Omental fat pad (tissue), 4 donors: ENCODE data around the gene F2RL3. TPM values are rescaled to one million over a fixed set of nuclear protein-coding genes. Genes with fewer than 3 reads are reported as not detected.

Experiments used
- ATAC-seq: fragments of 150-250 bp; one replicate; pipeline ENCODE4 v1.9.1; 2016; ENCODE audit warnings: mild to moderate bottlenecking, moderate library complexity; ENCODE audit not compliant: low FRiP score
- DNase-seq: peaks from one replicate; pipeline ENCODE4 v3.0.0-alpha.2; 2019; ENCODE audit warnings: low spot score
- total RNA-seq, 4 donors: library from RNA; depleted of rRNA; stranded (reverse); fragments of >200 nt; gene quantifications; one replicate each; pipeline ENCODE4 v1.1.0, GENCODE V29; 2016
- TF ChIP-seq, protein P1 (sequence below), 3 donors: fragments of 450-650 bp; IDR thresholded peaks; one replicate each; pipeline ENCODE4 v1.5.1; 2016 to 2017; ENCODE audit warnings: antibody characterized with exemption in 3 of 3, mild to moderate bottlenecking in 3 of 3, moderate library complexity in 2 of 3

The F2RL3 gene
- 10 to 100 TPM in 2 of 4 donors, 1 to 10 TPM in 2; 4.1 to 31.8 (median 9.2) TPM for total RNA-seq

DNA sequence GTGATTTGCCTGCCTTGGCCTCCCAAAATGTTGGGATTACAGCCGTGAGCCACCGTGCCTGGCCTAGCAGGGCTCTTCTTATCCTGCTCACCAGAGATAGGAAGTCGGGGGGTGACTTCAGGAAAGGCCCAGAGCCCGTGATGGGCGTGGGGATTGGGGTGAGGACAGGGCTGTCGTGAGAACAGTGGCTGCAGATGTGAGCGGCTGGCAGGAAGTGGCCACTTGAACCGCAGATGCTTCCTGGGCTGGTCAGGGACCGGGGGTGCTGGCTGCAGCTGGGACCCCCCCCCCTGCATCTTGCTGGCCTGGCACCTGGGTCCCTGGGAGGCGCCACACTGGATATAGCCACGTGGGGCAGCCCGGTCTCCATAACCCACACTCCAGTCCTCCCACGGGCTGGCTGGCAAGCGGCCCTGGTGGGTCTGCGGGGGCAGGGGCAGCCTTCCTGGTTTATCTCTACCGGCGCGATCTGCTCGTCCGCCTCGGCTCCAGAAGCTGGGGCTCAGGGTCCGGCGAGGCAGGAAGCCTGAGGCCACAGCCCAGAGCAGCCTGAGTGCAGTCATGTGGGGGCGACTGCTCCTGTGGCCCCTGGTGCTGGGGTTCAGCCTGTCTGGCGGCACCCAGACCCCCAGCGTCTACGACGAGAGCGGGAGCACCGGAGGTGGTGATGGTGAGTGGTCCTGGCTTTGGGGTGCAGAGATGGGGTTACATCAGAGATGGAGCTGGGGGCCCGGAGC lies at the start of gene F2RL3:
Gene F2RL3 (plus strand): TSS at position 371 of the 737 bp plus-strand sequence. CDS start 191 bp downstream, at position 562.
- DNase-seq = no peak

DNA sequence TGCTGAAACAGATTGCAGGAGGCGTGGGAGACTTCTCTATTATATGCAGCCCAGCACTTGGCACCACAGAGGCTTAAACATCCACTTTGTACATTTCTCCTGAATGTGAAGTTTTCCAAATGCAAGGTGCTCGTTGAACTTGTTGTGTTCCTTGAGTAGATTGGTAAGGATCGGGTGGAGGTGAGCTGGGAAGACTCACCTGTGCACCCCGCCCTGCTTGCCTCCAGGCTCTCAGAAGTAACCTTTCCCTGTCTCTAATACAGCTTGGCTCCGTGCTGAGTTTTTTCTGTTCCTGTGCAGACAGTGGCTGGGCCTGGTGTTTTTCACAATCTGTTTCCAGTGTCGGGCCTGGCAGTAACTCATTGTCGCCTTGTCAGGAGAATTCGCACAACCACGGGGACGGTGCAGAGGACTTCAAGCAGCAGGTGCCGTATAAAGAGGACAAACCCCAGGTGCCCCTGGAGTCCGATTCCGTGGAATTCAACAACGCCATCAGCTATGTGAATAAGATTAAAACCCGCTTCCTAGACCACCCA lies 47.3 kb upstream of the F2RL3 start:
- ATAC-seq (no peak), DNase-seq (no peak)
- TF ChIP-seq, protein P1, sequence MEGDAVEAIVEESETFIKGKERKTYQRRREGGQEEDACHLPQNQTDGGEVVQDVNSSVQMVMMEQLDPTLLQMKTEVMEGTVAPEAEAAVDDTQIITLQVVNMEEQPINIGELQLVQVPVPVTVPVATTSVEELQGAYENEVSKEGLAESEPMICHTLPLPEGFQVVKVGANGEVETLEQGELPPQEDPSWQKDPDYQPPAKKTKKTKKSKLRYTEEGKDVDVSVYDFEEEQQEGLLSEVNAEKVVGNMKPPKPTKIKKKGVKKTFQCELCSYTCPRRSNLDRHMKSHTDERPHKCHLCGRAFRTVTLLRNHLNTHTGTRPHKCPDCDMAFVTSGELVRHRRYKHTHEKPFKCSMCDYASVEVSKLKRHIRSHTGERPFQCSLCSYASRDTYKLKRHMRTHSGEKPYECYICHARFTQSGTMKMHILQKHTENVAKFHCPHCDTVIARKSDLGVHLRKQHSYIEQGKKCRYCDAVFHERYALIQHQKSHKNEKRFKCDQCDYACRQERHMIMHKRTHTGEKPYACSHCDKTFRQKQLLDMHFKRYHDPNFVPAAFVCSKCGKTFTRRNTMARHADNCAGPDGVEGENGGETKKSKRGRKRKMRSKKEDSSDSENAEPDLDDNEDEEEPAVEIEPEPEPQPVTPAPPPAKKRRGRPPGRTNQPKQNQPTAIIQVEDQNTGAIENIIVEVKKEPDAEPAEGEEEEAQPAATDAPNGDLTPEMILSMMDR (IDR thresholded peaks at IDR 0.05) = no peak

More for the DNA sequence above, at the start of gene F2RL3:
- TF ChIP-seq, protein P1 (IDR thresholded peaks at IDR 0.05) = no peak
- no peak for ATAC-seq

DNA sequence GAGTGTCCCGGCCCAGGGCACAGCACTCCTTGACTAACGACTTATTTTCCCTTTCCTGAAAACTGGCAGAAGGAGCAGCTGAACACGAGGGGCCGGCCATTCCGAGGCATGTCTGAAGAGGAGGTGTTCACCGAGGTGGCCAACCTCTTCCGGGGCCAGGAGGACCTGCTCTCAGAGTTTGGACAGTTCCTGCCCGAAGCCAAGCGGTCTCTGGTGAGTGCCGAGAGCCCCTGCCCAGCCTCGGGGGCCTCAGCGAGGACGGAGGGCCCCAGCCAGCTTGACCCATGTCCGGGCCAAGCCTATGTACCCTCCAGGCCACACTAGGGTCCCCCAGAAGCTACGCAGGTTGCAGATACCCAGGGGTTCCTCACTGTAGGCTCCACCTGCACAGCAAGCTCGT lies 41.9 kb upstream of the F2RL3 start:
- ATAC-seq (no peak), DNase-seq (no peak)
- TF ChIP-seq, protein P1 (IDR thresholded peaks at IDR 0.05) = no peak

DNA sequence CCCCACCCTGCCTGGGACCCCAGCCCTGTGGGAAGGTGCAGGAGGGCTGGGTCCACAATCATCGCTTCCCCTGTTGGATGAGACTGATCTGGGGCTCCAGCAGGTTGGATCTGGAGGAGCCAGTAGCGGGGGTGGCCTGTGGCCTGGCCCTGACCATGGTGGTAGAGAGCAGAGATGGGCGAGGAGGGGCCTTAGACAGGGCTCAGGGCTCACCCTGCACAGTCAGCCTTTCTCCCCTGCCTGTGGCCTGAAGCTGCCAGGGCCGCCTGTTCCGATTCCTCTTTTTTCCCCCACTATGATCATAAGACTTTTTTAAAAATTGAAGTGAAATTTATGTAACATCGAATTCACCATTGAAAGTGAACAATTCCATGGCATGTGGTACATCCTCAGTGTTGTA lies 41.4 kb upstream of the F2RL3 start:
- TF ChIP-seq, protein P1 (IDR thresholded peaks at IDR 0.05) = no peak
- no peak for DNase-seq
- ATAC-seq = no peak

DNA sequence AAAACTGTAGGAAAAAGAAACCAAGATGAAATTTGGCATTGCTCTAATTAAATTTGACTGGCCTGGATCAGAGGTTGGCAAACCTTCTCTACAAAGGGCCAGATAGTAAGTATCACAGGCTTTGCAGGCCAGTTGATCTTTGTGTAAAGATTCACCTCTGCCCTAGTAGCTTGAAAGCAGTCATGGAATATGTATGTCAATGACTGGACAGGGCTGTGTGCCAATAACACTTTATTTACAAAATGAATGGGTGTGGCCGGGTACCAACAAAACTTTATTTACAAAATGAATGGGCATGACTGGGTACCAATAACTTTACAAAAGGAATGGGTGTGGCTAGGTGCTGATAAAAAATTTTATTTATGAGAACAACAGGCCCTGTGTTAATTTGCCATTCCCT lies 39.6 kb upstream of the F2RL3 start:
- TF ChIP-seq, protein P1 (IDR thresholded peaks at IDR 0.05) = no peak
- ATAC-seq (no peak), DNase-seq (no peak)

DNA sequence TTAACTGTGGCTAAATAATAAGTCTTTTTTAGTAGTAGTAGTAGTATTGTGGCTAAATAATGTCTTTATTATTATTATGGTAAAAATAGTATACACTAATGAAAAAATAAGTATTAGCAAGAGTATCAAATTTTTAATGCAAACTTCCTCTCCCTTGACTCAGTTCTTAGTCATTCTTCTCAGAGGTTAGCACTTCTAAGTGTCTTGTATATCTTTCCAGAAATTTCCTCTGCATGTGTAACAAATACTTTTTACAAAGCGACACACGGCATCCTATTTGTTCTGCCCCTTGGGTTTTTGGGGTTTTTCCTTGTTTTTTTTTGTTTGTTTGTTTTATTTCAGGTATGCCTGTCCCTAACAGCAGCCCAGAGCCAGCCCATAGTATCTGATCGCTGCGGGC lies 38.7 kb upstream of the F2RL3 start:
- no peak for DNase-seq
- no peak for ATAC-seq
- TF ChIP-seq, protein P1 (IDR thresholded peaks at IDR 0.05) = no peak
